Uterus (tissue), 2 donors: ENCODE measurements around the gene CLSTN2.

Source experiments
- POLR2A ChIP-seq, 2 donors: fragments of 450-650 bp; IDR thresholded peaks; one replicate each; pipeline ENCODE4 v1.6.1; 2016; ENCODE audit warnings: antibody characterized with exemption in 2 of 2, mild to moderate bottlenecking in 1 of 2, moderate library complexity in 1 of 2
- TF ChIP-seq, protein P1 (sequence below), 4 experiments: fragments of 200-600 bp in 2 of 4; fragments of 450-650 bp in 2 of 4; sonication (generic) in 2 of 4; IDR thresholded peaks; one replicate each; pipeline ENCODE4 v1.5.1; 2016 to 2019; ENCODE audit warnings: antibody characterized with exemption in 4 of 4, mild to moderate bottlenecking in 2 of 4, moderate library complexity in 1 of 4

DNA sequence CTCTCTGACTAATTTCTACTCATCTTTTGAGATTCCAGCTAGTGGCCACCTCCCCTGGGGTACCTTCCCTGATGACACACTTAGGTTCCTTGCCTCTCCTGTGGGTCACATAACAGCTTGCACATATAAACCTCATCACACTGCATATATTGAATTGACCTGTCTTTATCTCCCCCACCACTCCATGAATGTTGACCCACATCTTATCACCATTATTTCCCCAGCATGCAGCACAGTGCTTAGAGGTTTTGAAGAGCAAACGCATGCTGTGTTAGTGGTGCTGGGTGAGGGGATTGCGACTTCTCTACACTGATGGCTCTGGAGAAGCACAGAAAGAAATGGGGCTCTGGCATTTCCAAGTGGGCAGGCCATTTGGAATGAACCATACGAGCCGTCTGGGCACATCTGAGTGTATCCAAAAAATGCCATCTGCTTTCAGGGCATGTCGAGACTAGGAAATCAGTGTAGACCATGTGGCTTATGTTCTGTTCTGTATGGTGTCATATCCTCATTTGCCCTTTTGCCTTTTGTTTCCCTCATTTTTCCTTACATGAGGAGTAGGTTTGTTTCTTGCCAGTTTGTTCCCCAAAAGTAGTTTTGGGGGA lies 409.7 kb downstream of the CLSTN2 start:
- TF ChIP-seq, protein P1, sequence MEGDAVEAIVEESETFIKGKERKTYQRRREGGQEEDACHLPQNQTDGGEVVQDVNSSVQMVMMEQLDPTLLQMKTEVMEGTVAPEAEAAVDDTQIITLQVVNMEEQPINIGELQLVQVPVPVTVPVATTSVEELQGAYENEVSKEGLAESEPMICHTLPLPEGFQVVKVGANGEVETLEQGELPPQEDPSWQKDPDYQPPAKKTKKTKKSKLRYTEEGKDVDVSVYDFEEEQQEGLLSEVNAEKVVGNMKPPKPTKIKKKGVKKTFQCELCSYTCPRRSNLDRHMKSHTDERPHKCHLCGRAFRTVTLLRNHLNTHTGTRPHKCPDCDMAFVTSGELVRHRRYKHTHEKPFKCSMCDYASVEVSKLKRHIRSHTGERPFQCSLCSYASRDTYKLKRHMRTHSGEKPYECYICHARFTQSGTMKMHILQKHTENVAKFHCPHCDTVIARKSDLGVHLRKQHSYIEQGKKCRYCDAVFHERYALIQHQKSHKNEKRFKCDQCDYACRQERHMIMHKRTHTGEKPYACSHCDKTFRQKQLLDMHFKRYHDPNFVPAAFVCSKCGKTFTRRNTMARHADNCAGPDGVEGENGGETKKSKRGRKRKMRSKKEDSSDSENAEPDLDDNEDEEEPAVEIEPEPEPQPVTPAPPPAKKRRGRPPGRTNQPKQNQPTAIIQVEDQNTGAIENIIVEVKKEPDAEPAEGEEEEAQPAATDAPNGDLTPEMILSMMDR (IDR thresholded peaks at IDR 0.05), result no peak
- no peak for TF ChIP-seq POLR2A (IDR thresholded peaks at IDR 0.05)
